ENCODE data around the gene SORCS2. TPM values are rescaled to one million over a fixed set of nuclear protein-coding genes. Genes with fewer than 3 reads are reported as not detected.

The SORCS2 gene
- total and polyA plus RNA-seq, 2 of the 13 experiments (the other 11 are each of a cell fraction or from before 2014, with no cell fraction given), result 0.82 to 1.0 TPM

DNA sequence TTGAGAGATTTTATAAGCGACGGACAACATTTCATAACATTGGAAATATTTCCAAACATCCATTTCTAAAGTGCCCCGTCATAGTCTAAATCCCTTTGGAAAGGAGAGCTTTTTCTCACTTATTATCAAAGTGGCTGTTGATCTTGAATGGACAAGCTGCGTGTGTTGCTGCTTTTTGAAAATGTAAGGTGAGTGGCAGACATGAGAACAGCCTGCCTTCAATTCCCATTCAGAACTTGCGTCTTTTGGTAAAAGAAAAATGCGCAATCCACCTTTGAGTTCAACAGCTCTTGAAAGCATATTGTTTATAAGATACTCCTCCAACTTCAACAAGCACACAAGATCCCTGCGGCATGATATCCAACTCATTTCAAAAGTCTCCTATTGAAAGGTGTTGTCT, 380.6 kb downstream of the SORCS2 start:
- Histone ChIP-seq H3K4me2 (ENCODE audit: low read depth, low read length) (no peak overlapping the region), H2AFZ (ENCODE audit: low read length) (no peak overlapping the region), H3K9ac (ENCODE audit: insufficient read depth, low read depth, low read length) (no peak overlapping the region), H3K27me3 (ENCODE audit: control insufficient read depth in 1 of 2, insufficient read depth in 2 of 2, low read length in 2 of 2) (no peaks in the 10 kb centered on the region), H3K36me3 (replicated peaks in 1 of 2; ENCODE audit: control insufficient read depth in 1 of 2, insufficient read depth in 2 of 2, low read length in 2 of 2) (no peaks in the 10 kb centered on the region; a peak in 1 of 5 replicates), H3K27ac (ENCODE audit: extremely low read length, insufficient read depth, low read length) (no peak overlapping the region), H3K79me2 (ENCODE audit: insufficient read depth, low read length) (no peaks in the 10 kb centered on the region), H4K20me1 (ENCODE audit: insufficient read depth, low read length) (no peaks in the 10 kb centered on the region), H3K4me3 (replicated peaks in 1 of 3; ENCODE audit: insufficient read depth in 1 of 3, low read depth in 2 of 3, low read length in 3 of 3) (no peak overlapping the region), H3K9me3 (ENCODE audit: low read length) (peaks cover 26% of the 10 kb centered on the region), H3K4me1 (ENCODE audit: insufficient read depth, low read length) (peaks cover 7% of the 10 kb centered on the region; the same call in 1 of the 2 replicates)
- no peak for ATAC-seq
- in situ Hi-C loops (cut with HindIII; ENCODE audit: extremely low pct_ligation_motif_present, low pct_unique_long_range_greater_than_20kb) (no loop called here), intact Hi-C loops (cut with micrococcal nuclease; ENCODE audit: unreplicated experiment) (no loop called here)
- BruUV-seq (replicated peaks), result no TSS peak
- ChIA-PET POLR2A (no interaction called here), CTCF (ENCODE audit: low intra/inter-chr PET ratio, low total read pairs) (no interaction called here)
- 96% methylated on average over 7 of the region's 7 CpGs for WGBS (ENCODE audit: low lambda C conversion rate)
- DNase-seq (ENCODE audit: low spot score), result no peak
- FAIRE-seq, result no peak
- no peak for TF ChIP-seq ZFX (CRISPR knock-in tag; IDR thresholded peaks at IDR 0.05; ENCODE audit: low read depth)
- no peak for TF ChIP-seq BHLHE40 (IDR thresholded peaks at IDR 0.05; ENCODE audit: low read length)
- no peak for TF ChIP-seq ISX (CRISPR knock-in tag; conservative IDR thresholded peaks at IDR 0.05)
- TF ChIP-seq, protein P1, sequence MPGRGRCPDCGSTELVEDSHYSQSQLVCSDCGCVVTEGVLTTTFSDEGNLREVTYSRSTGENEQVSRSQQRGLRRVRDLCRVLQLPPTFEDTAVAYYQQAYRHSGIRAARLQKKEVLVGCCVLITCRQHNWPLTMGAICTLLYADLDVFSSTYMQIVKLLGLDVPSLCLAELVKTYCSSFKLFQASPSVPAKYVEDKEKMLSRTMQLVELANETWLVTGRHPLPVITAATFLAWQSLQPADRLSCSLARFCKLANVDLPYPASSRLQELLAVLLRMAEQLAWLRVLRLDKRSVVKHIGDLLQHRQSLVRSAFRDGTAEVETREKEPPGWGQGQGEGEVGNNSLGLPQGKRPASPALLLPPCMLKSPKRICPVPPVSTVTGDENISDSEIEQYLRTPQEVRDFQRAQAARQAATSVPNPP (CRISPR knock-in tag; IDR thresholded peaks at IDR 0.05), result no peak
- no peak for TF ChIP-seq MEIS2 (CRISPR knock-in tag; IDR thresholded peaks at IDR 0.05)
- TF ChIP-seq MLX (CRISPR knock-in tag; IDR thresholded peaks at IDR 0.05), result no peak
- no peak for TF ChIP-seq ZNF318 (CRISPR knock-in tag; IDR thresholded peaks at IDR 0.05)
- no peak for TF ChIP-seq NR1H2 (CRISPR knock-in tag; IDR thresholded peaks at IDR 0.05; ENCODE audit: borderline replicate concordance, low read depth)
- TF ChIP-seq TAF15 (IDR thresholded peaks at IDR 0.05; ENCODE audit: low read depth, low read length, poor library complexity, severe bottlenecking), result no peak
- TF ChIP-seq KDM5B (CRISPR knock-in tag; IDR thresholded peaks at IDR 0.05; ENCODE audit: borderline replicate concordance), result no peak
- no peak for TF ChIP-seq ZNF773 (CRISPR knock-in tag; IDR thresholded peaks at IDR 0.05; ENCODE audit: borderline replicate concordance)
- no peak for TF ChIP-seq HOMEZ (CRISPR knock-in tag; IDR thresholded peaks at IDR 0.05; ENCODE audit: low read depth)
